Measurements from ENCODE around the gene ASS1.
A peak's percentile ranks its signal among the peaks of the same experiment; 100 is the strongest.

The ASS1 gene

GRCh38 chr9:130544364-130544763 lies 99.6 kb downstream of the ASS1 start:
- Histone ChIP-seq H3F3A (ENCODE audit: insufficient read depth) (no peaks in the 10 kb centered on the region), H3K9me2 (replicated peaks; ENCODE audit: insufficient read depth, low read length) (no peaks in the 10 kb centered on the region), H3K79me2 (ENCODE audit: insufficient read depth, low read length) (no peaks in the 10 kb centered on the region), H4K20me1 (ENCODE audit: low read depth, low read length) (no peaks in the 10 kb centered on the region), H2AFZ (ENCODE audit: low read depth, low read length, severe bottlenecking) (no peak overlapping the region), H3K9ac (ENCODE audit: low read length) (no peak overlapping the region), H3K27me3 (ENCODE audit: low read length) (no peaks in the 10 kb centered on the region), H3K4me2 (ENCODE audit: low read depth, low read length, poor library complexity, severe bottlenecking) (no peak overlapping the region), H3K36me3 (ENCODE audit: low read length) (no peaks in the 10 kb centered on the region), H3K4me3 (ENCODE audit: insufficient read depth, low read length, poor library complexity, severe bottlenecking) (no peak overlapping the region), H3K9me3 (ENCODE audit: insufficient read depth, low read length) (no peaks in the 10 kb centered on the region), H3K27ac (ENCODE audit: low read depth, low read length) (no peak overlapping the region)
- TF ChIP-seq, protein P1, sequence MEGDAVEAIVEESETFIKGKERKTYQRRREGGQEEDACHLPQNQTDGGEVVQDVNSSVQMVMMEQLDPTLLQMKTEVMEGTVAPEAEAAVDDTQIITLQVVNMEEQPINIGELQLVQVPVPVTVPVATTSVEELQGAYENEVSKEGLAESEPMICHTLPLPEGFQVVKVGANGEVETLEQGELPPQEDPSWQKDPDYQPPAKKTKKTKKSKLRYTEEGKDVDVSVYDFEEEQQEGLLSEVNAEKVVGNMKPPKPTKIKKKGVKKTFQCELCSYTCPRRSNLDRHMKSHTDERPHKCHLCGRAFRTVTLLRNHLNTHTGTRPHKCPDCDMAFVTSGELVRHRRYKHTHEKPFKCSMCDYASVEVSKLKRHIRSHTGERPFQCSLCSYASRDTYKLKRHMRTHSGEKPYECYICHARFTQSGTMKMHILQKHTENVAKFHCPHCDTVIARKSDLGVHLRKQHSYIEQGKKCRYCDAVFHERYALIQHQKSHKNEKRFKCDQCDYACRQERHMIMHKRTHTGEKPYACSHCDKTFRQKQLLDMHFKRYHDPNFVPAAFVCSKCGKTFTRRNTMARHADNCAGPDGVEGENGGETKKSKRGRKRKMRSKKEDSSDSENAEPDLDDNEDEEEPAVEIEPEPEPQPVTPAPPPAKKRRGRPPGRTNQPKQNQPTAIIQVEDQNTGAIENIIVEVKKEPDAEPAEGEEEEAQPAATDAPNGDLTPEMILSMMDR (IDR thresholded peaks at IDR 0.05; ENCODE audit: insufficient read depth, low read length, poor library complexity, severe bottlenecking): no peak
- no peak for TF ChIP-seq EZH2phosphoT487 (conservative IDR thresholded peaks at IDR 0.05; ENCODE audit: low read length)

- no peaks in the 10 kb centered on the region for H3K27me3 ChIP-seq (ENCODE audit: low read length)
- no peak overlapping the region for H3K4me3 ChIP-seq (ENCODE audit: insufficient read depth, low read length, poor library complexity, severe bottlenecking)
- H3K9me2 ChIP-seq (replicated peaks; ENCODE audit: insufficient read depth, low read length): no peaks in the 10 kb centered on the region
- H3K9ac ChIP-seq (ENCODE audit: low read length): no peak overlapping the region
- TF ChIP-seq, protein P1 (IDR thresholded peaks at IDR 0.05; ENCODE audit: insufficient read depth, low read length, poor library complexity, severe bottlenecking): no peak
- no peak for TF ChIP-seq EZH2phosphoT487 (conservative IDR thresholded peaks at IDR 0.05; ENCODE audit: low read length)
- H4K20me1 ChIP-seq (ENCODE audit: low read depth, low read length): no peaks in the 10 kb centered on the region
- no peaks in the 10 kb centered on the region for H3K36me3 ChIP-seq (ENCODE audit: low read length)
- no peak overlapping the region for H3K27ac ChIP-seq (ENCODE audit: low read depth, low read length)
- no peak overlapping the region for H2AFZ ChIP-seq (ENCODE audit: low read depth, low read length, severe bottlenecking)
- H3F3A ChIP-seq (ENCODE audit: insufficient read depth): no peaks in the 10 kb centered on the region
- H3K4me2 ChIP-seq (ENCODE audit: low read depth, low read length, poor library complexity, severe bottlenecking): no peak overlapping the region
- H3K9me3 ChIP-seq (ENCODE audit: insufficient read depth, low read length): no peaks in the 10 kb centered on the region
- no peaks in the 10 kb centered on the region for H3K79me2 ChIP-seq (ENCODE audit: insufficient read depth, low read length)
Observed at GRCh38 chr9:130548103-130548502, 103.3 kb downstream of the ASS1 start.

GRCh38 chr9:130549093-130549735 lies 104.5 kb downstream of the ASS1 start:
- Histone ChIP-seq H3K9me2 (replicated peaks; ENCODE audit: insufficient read depth, low read length) (no peaks in the 10 kb centered on the region), H3K36me3 (ENCODE audit: low read length) (no peaks in the 10 kb centered on the region), H3F3A (ENCODE audit: insufficient read depth) (no peaks in the 10 kb centered on the region), H3K27ac (ENCODE audit: low read depth, low read length) (no peak overlapping the region), H3K79me2 (ENCODE audit: insufficient read depth, low read length) (no peaks in the 10 kb centered on the region), H3K4me3 (ENCODE audit: insufficient read depth, low read length, poor library complexity, severe bottlenecking) (no peak overlapping the region), H3K9ac (ENCODE audit: low read length) (no peak overlapping the region), H4K20me1 (ENCODE audit: low read depth, low read length) (no peaks in the 10 kb centered on the region), H3K4me2 (ENCODE audit: low read depth, low read length, poor library complexity, severe bottlenecking) (peak overlapping the region; percentile 17), H2AFZ (ENCODE audit: low read depth, low read length, severe bottlenecking) (peak overlapping the region; percentile 60), H3K27me3 (ENCODE audit: low read length) (no peaks in the 10 kb centered on the region), H3K9me3 (ENCODE audit: insufficient read depth, low read length) (no peaks in the 10 kb centered on the region)
- TF ChIP-seq EZH2phosphoT487 (conservative IDR thresholded peaks at IDR 0.05; ENCODE audit: low read length): no peak
- TF ChIP-seq, protein P1 (IDR thresholded peaks at IDR 0.05; ENCODE audit: insufficient read depth, low read length, poor library complexity, severe bottlenecking): no peak

All from SU-DHL-6 (cell line).